Measurements from ENCODE around the gene WWOX. TPM values are rescaled to one million over a fixed set of nuclear protein-coding genes. Genes with fewer than 3 reads are reported as not detected.

Gene WWOX
- total and polyA plus RNA-seq, 4 donors, result 5.4 to 61.5 (median 18.4) TPM

GRCh38 chr16:78664811-78665772, 565.6 kb downstream of the WWOX start:
- Histone ChIP-seq H3K9me3 (ENCODE audit: control insufficient read depth in 4 of 4, insufficient read depth in 3 of 4, low read length in 3 of 4) (peaks cover 0 to 2% (median 0%) of the 10 kb centered on the region in 4 donors), H3K27me3 (ENCODE audit: control insufficient read depth in 3 of 3, insufficient read depth in 3 of 3, low read length in 2 of 3) (no peaks in the 10 kb centered on the region), H3K4me3 (no peak overlapping the region), H3K9ac (ENCODE audit: insufficient read depth in 1 of 2, low read length in 2 of 2) (no peak overlapping the region), H3K36me3 (ENCODE audit: control insufficient read depth in 4 of 4, insufficient read depth in 4 of 4, low read length in 4 of 4) (no peaks in the 10 kb centered on the region), H3K4me1 (ENCODE audit: control insufficient read depth in 5 of 5, insufficient read depth in 5 of 5, low read length in 5 of 5) (peaks cover 0 to 7% (median 4%) of the 10 kb centered on the region in 5 donors), H3K27ac (ENCODE audit: low read depth in 1 of 2, low read length in 1 of 2) (no peak overlapping the region)
- TF ChIP-seq CTCF (IDR thresholded peaks at IDR 0.05; ENCODE audit: control extremely low read depth, extremely low read depth), result no peak
- ATAC-seq (ENCODE audit: insufficient read depth, low FRiP score) (no peak), DNase-seq (no peak)
- 90 to 92% methylated on average over 19 of the region's 19 CpGs for whole genome bisulfite sequencing, 2 donors

- Histone ChIP-seq H3K36me3 (ENCODE audit: control insufficient read depth in 4 of 4, insufficient read depth in 4 of 4, low read length in 4 of 4) (no peaks in the 10 kb centered on the region), H3K9me3 (ENCODE audit: control insufficient read depth in 4 of 4, insufficient read depth in 3 of 4, low read length in 3 of 4) (peaks cover 0 to 2% (median 0%) of the 10 kb centered on the region in 4 donors), H3K4me3 (no peak overlapping the region), H3K9ac (ENCODE audit: insufficient read depth in 1 of 2, low read length in 2 of 2) (no peak overlapping the region), H3K27me3 (ENCODE audit: control insufficient read depth in 3 of 3, insufficient read depth in 3 of 3, low read length in 2 of 3) (no peaks in the 10 kb centered on the region), H3K4me1 (ENCODE audit: control insufficient read depth in 5 of 5, insufficient read depth in 5 of 5, low read length in 5 of 5) (peaks cover 0 to 8% (median 5%) of the 10 kb centered on the region in 5 donors), H3K27ac (ENCODE audit: low read depth in 1 of 2, low read length in 1 of 2) (no peak overlapping the region)
- WGBS, 2 donors, result 92 to 94% methylated on average over 4 of the region's 4 CpGs
- TF ChIP-seq CTCF (IDR thresholded peaks at IDR 0.05; ENCODE audit: control extremely low read depth, extremely low read depth), result no peak
- ATAC-seq (ENCODE audit: insufficient read depth, low FRiP score), result no peak
- no peak for DNase-seq
Measured at GRCh38 chr16:78666318-78666717, 566.9 kb downstream of the WWOX start.

GRCh38 chr16:78667675-78668074, 568.2 kb downstream of the WWOX start:
- Histone ChIP-seq H3K9ac (ENCODE audit: insufficient read depth in 1 of 2, low read length in 2 of 2) (no peak overlapping the region), H3K4me3 (no peak overlapping the region), H3K36me3 (ENCODE audit: control insufficient read depth in 4 of 4, insufficient read depth in 4 of 4, low read length in 4 of 4) (no peaks in the 10 kb centered on the region), H3K9me3 (ENCODE audit: control insufficient read depth in 4 of 4, insufficient read depth in 3 of 4, low read length in 3 of 4) (peaks cover 0 to under 1% (median 0%) of the 10 kb centered on the region in 4 donors), H3K27ac (ENCODE audit: low read depth in 1 of 2, low read length in 1 of 2) (no peak overlapping the region), H3K4me1 (ENCODE audit: control insufficient read depth in 5 of 5, insufficient read depth in 5 of 5, low read length in 5 of 5) (peaks cover 0 to 8% (median 5%) of the 10 kb centered on the region in 5 donors), H3K27me3 (ENCODE audit: control insufficient read depth in 3 of 3, insufficient read depth in 3 of 3, low read length in 2 of 3) (no peaks in the 10 kb centered on the region)
- TF ChIP-seq CTCF (IDR thresholded peaks at IDR 0.05; ENCODE audit: control extremely low read depth, extremely low read depth), result no peak
- DNase-seq (no peak), ATAC-seq (ENCODE audit: insufficient read depth, low FRiP score) (no peak)
- 97 to 98% methylated on average over 5 of the region's 5 CpGs for WGBS, 2 donors
